HepG2 (cell line): ENCODE results near the gene TAF6. TPM values are rescaled to one million over a fixed set of nuclear protein-coding genes. Genes with fewer than 3 reads are reported as not detected.

Experiments
- AHDC1 ChIP-seq: sonication (generic); formaldehyde crosslinking; IDR thresholded peaks from 2 replicates; pipeline ENCODE4 v1.5.1; 2020; ENCODE audit warnings: mild to moderate bottlenecking, missing genetic modification reagents, borderline replicate concordance
- BRD4 ChIP-seq: sonication (generic); formaldehyde crosslinking; IDR thresholded peaks from 2 replicates; pipeline ENCODE4 v1.4.0; 2020; ENCODE audit warnings: missing genetic modification reagents
- CENPT ChIP-seq: sonication (generic); formaldehyde crosslinking; IDR thresholded peaks from 2 replicates; pipeline ENCODE4 v1.8.0; 2022; ENCODE audit warnings: low read depth, mild to moderate bottlenecking, moderate library complexity, missing genetic modification reagents
- JARID2 ChIP-seq: sonication (generic); formaldehyde crosslinking; IDR thresholded peaks from 2 replicates; pipeline ENCODE4 v1.8.1; 2023; ENCODE audit warnings: missing genetic modification reagents, inconsistent platforms; ENCODE audit not compliant: insufficient replicate concordance
- PRDM4 ChIP-seq: sonication (generic); formaldehyde crosslinking; IDR thresholded peaks from 2 replicates; pipeline ENCODE4 v1.9.0; 2021; ENCODE audit warnings: missing genetic modification reagents, borderline replicate concordance
- SIN3A ChIP-seq: IDR thresholded peaks from 2 replicates; pipeline ENCODE4 v1.6.1; 2011; ENCODE audit warnings: low read depth, mild to moderate bottlenecking, control low read depth, low read length, borderline replicate concordance
- SNAI1 ChIP-seq: sonication (generic); formaldehyde crosslinking; IDR thresholded peaks from 2 replicates; pipeline ENCODE4 v1.5.0; 2020; ENCODE audit warnings: mild to moderate bottlenecking, missing genetic modification reagents, borderline replicate concordance
- SP1 ChIP-seq, 2 experiments: fragments of 450-650 bp in 1 of 2; sonication (generic) in 1 of 2; formaldehyde crosslinking in 1 of 2; IDR thresholded peaks; 2 replicates each; pipeline versions ENCODE4 v1.4.0 to v1.6.1; 2016 to 2020; ENCODE audit warnings: missing genetic modification reagents in 1 of 2
- SPEN ChIP-seq: sonication (generic); formaldehyde crosslinking; IDR thresholded peaks from 2 replicates; pipeline ENCODE4 v1.5.1; 2020; ENCODE audit warnings: low read depth, mild to moderate bottlenecking, missing genetic modification reagents
- THAP11 ChIP-seq: IDR thresholded peaks from 2 replicates; pipeline ENCODE4 v1.6.1; 2016; ENCODE audit warnings: missing biosample characterization, missing genetic modification reagents
- ZFP37 ChIP-seq: sonication (generic); formaldehyde crosslinking; IDR thresholded peaks from 2 replicates; pipeline ENCODE4 v1.4.0; 2020; ENCODE audit warnings: missing genetic modification reagents, borderline replicate concordance
- ZNF124 ChIP-seq: sonication (generic); formaldehyde crosslinking; IDR thresholded peaks from 2 replicates; pipeline ENCODE4 v1.4.0; 2020; ENCODE audit warnings: missing genetic modification reagents
- ZNF281 ChIP-seq: sonication (generic); formaldehyde crosslinking; IDR thresholded peaks from 2 replicates; pipeline ENCODE4 v1.4.0; 2020; ENCODE audit warnings: missing genetic modification reagents, borderline replicate concordance
- polyA plus RNA-seq, 8 experiments: library from polyadenylated mRNA; depleted of rRNA in 3 of 8; stranded (reverse) in 7 of 8; unstranded in 1 of 8; fragments of >200 nt; fragmentation: Illumina TruSeq in 4 of 8; extraction: Trizol in 4 of 8; gene quantifications; 2 replicates each; pipeline versions ENCODE4 v1.2.1 to v1.2.3, GENCODE V29; 2011 to 2016; ENCODE audit warnings: low read depth in 4 of 8, missing spikeins in 1 of 8, mixed read lengths in 1 of 8; ENCODE audit not compliant: insufficient read depth in 1 of 8
- total RNA-seq, 5 experiments: library from RNA; depleted of rRNA; stranded (reverse); fragments of >200 nt; fragmentation: Illumina TruSeq; extraction: Trizol; gene quantifications; 2 replicates each; pipeline ENCODE4 v1.2.3, GENCODE V29; 2016; ENCODE audit warnings: low read depth in 1 of 5

TAF6 gene
- total and polyA plus RNA-seq, 2 of the 13 experiments (the other 11 are each of a cell fraction or from before 2014, with no cell fraction given): 12.9 to 18.8 TPM

GRCh38 chr7:100088095-100088620, 31.0 kb downstream of the TAF6 start (continued):
- TF ChIP-seq ZNF124 (CRISPR knock-in tag): 0 out of 2 replicates have a peak, but pooled peaks have one; percentile 6
- TF ChIP-seq SIN3A: no peak
- no peak for TF ChIP-seq THAP11
- 0 out of 2 replicates have a peak, but pooled peaks have one; percentile 36 for TF ChIP-seq AHDC1 (CRISPR knock-in tag)
- TF ChIP-seq BRD4 (CRISPR knock-in tag): 0 out of 2 replicates have a peak, but pooled peaks have one; percentile 5
- no peak for TF ChIP-seq PRDM4
- no peak for TF ChIP-seq JARID2
- TF ChIP-seq CENPT (CRISPR knock-in tag): no peak
- TF ChIP-seq ZFP37 (CRISPR knock-in tag): no peak
- TF ChIP-seq SPEN (CRISPR knock-in tag): no peak
- TF ChIP-seq SNAI1 (CRISPR knock-in tag): no peak
- no peak for TF ChIP-seq SP1 (IDR thresholded peaks at IDR 0.05)
- no peak for TF ChIP-seq SP1 (CRISPR knock-in tag; IDR thresholded peaks at IDR 0.05)
- TF ChIP-seq ZNF281 (CRISPR knock-in tag): no peak
